Measurements from ENCODE around the gene C1QTNF7. TPM values are rescaled to one million over a fixed set of nuclear protein-coding genes. Genes with fewer than 3 reads are reported as not detected.

C1QTNF7 gene
- total RNA-seq, 1 experiment from 2014 or later, result 0.21 TPM

- BruUV-seq (replicated peaks), result no TSS peak
- no peak for TF ChIP-seq EZH2 (IDR thresholded peaks at IDR 0.05; ENCODE audit: borderline replicate concordance, low read depth, low read length, poor library complexity, severe bottlenecking)
- TF ChIP-seq CTCF (conservative IDR thresholded peaks at IDR 0.05; ENCODE audit: low read depth, low read length), result no peak
- DNase-seq (ENCODE audit: low spot score), result no peak
- no peaks in the 10 kb centered on the region for H3K4me1 ChIP-seq (ENCODE audit: insufficient read depth, low read length, poor library complexity, severe bottlenecking)
- no peaks in the 10 kb centered on the region for H3K9me3 ChIP-seq (ENCODE audit: low read depth, low read length, poor library complexity, severe bottlenecking)
- no peak overlapping the region for H3K27ac ChIP-seq (ENCODE audit: low read depth, low read length, poor library complexity, severe bottlenecking)
- no peaks in the 10 kb centered on the region for H3K36me3 ChIP-seq (ENCODE audit: insufficient read depth, low read length, poor library complexity, severe bottlenecking)
- no peaks in the 10 kb centered on the region for H3K27me3 ChIP-seq (replicated peaks; ENCODE audit: insufficient read depth, low read depth, low read length, poor library complexity)
- no peak overlapping the region for H3K4me3 ChIP-seq (ENCODE audit: low read depth, low read length, poor library complexity, severe bottlenecking)
- intact Hi-C loops (cut with micrococcal nuclease; ENCODE audit: unreplicated experiment), result no loop called here
- CTCF ChIA-PET, result no interaction called here
- POLR2A ChIA-PET (ENCODE audit: low non-redundant PET), result no interaction called here
These were observed 2.3 kb upstream of the C1QTNF7 start for GRCh38 chr4:15425520-15425919.

GRCh38 chr4:15427161-15427560 is 672 bp upstream of the C1QTNF7 start:
- POLR2A ChIA-PET (ENCODE audit: low non-redundant PET), result no interaction called here
- Histone ChIP-seq H3K4me1 (ENCODE audit: insufficient read depth, low read length, poor library complexity, severe bottlenecking) (no peaks in the 10 kb centered on the region), H3K27ac (ENCODE audit: low read depth, low read length, poor library complexity, severe bottlenecking) (no peak overlapping the region), H3K4me3 (ENCODE audit: low read depth, low read length, poor library complexity, severe bottlenecking) (no peak overlapping the region), H3K9me3 (ENCODE audit: low read depth, low read length, poor library complexity, severe bottlenecking) (no peaks in the 10 kb centered on the region), H3K27me3 (replicated peaks; ENCODE audit: insufficient read depth, low read depth, low read length, poor library complexity) (no peaks in the 10 kb centered on the region), H3K36me3 (ENCODE audit: insufficient read depth, low read length, poor library complexity, severe bottlenecking) (no peaks in the 10 kb centered on the region)
- CTCF ChIA-PET, result no interaction called here
- no TSS peak for BruUV-seq (replicated peaks)
- DNase-seq (ENCODE audit: low spot score), result no peak
- intact Hi-C loops (cut with micrococcal nuclease; ENCODE audit: unreplicated experiment), result no loop called here
- TF ChIP-seq EZH2 (IDR thresholded peaks at IDR 0.05; ENCODE audit: borderline replicate concordance, low read depth, low read length, poor library complexity, severe bottlenecking) (no peak), CTCF (conservative IDR thresholded peaks at IDR 0.05; ENCODE audit: low read depth, low read length) (no peak)

- TF ChIP-seq CTCF (conservative IDR thresholded peaks at IDR 0.05; ENCODE audit: low read depth, low read length) (no peak), EZH2 (IDR thresholded peaks at IDR 0.05; ENCODE audit: borderline replicate concordance, low read depth, low read length, poor library complexity, severe bottlenecking) (no peak)
- H3K4me3 ChIP-seq (ENCODE audit: low read depth, low read length, poor library complexity, severe bottlenecking), result no peak overlapping the region
- CTCF ChIA-PET, result no interaction called here
- H3K4me1 ChIP-seq (ENCODE audit: insufficient read depth, low read length, poor library complexity, severe bottlenecking), result no peaks in the 10 kb centered on the region
- H3K36me3 ChIP-seq (ENCODE audit: insufficient read depth, low read length, poor library complexity, severe bottlenecking), result no peaks in the 10 kb centered on the region
- DNase-seq (ENCODE audit: low spot score), result no peak
- H3K9me3 ChIP-seq (ENCODE audit: low read depth, low read length, poor library complexity, severe bottlenecking), result no peaks in the 10 kb centered on the region
- BruUV-seq (replicated peaks), result no TSS peak
- H3K27me3 ChIP-seq (replicated peaks; ENCODE audit: insufficient read depth, low read depth, low read length, poor library complexity), result no peaks in the 10 kb centered on the region
- intact Hi-C loops (cut with micrococcal nuclease; ENCODE audit: unreplicated experiment), result no loop called here
- no peak overlapping the region for H3K27ac ChIP-seq (ENCODE audit: low read depth, low read length, poor library complexity, severe bottlenecking)
- POLR2A ChIA-PET (ENCODE audit: low non-redundant PET), result no interaction called here
These were observed 778 bp downstream of the C1QTNF7 start for GRCh38 chr4:15428611-15429010.

Data from A673 (cell line).